ENCODE data around the gene SLC25A26.

GRCh38 chr3:66418475-66418931 is 197.7 kb downstream of the SLC25A26 start:
- TF ChIP-seq POLR2A (IDR thresholded peaks at IDR 0.05) (no peak), CTCF (IDR thresholded peaks at IDR 0.05) (no peak), POLR2AphosphoS5 (IDR thresholded peaks at IDR 0.05) (no peak), EP300 (IDR thresholded peaks at IDR 0.05) (no peak)
